ENCODE results near the gene ARVCF. TPM values are rescaled to one million over a fixed set of nuclear protein-coding genes. Genes with fewer than 3 reads are reported as not detected.

Gene ARVCF
- total and polyA plus RNA-seq, 2 donors (not counting 3 experiments of a cell fraction or from before 2014, with no cell fraction given), result 81.3 to 105 TPM

- peaks cover under 1% of the 10 kb centered on the region for H3K4me1 ChIP-seq (ENCODE audit: control insufficient read depth, extremely low read depth, insufficient read depth, low read length)
- H4K20me1 ChIP-seq (replicated peaks; ENCODE audit: control insufficient read depth, extremely low read depth, insufficient read depth, low read length), result no peaks in the 10 kb centered on the region
- H3K9me1 ChIP-seq (replicated peaks; ENCODE audit: control insufficient read depth, extremely low read depth, insufficient read depth, low read length), result no peaks in the 10 kb centered on the region
- FAIRE-seq (no peak), DNase-seq (ENCODE audit: low read depth, low spot score) (no peak)
- intact Hi-C loops (cut with micrococcal nuclease) (no loop called here), dilution Hi-C loops (cut with MboI; ENCODE audit: extremely low pct_ligation_motif_present, low sequenced_read_pairs) (no loop called here)
- CTCF ChIA-PET, result interaction anchor here (0.8 to 1.2 kb wide), 2 partner anchors 19 to 43 kb away, joined by 3 read pairs; no protein-coding TSS in a partner anchor
- no TSS peak for BruUV-seq (replicated peaks)
- no peak for TF ChIP-seq FOS (IDR thresholded peaks at IDR 0.05; ENCODE audit: borderline replicate concordance, insufficient read depth, low read length)
- H2AFZ ChIP-seq (ENCODE audit: low read depth, low read length), result no peak overlapping the region
- H3K27ac ChIP-seq (ENCODE audit: insufficient read depth, low read depth, low read length), result no peak overlapping the region
- H3K27me3 ChIP-seq (ENCODE audit: control insufficient read depth in 2 of 2, insufficient read depth in 2 of 2, low read length in 2 of 2), result no peaks in the 10 kb centered on the region
- POLR2A ChIA-PET, result no interaction called here
- H3K36me3 ChIP-seq (ENCODE audit: control insufficient read depth in 2 of 2, extremely low read depth in 1 of 2, insufficient read depth in 2 of 2, low read length in 2 of 2), result peaks cover 0 to 36% of the 10 kb centered on the region in 2 experiments
- no peak overlapping the region for H3K4me2 ChIP-seq (ENCODE audit: insufficient read depth, low read length)
- H3K4me3 ChIP-seq (replicated peaks in 1 of 3; ENCODE audit: insufficient read depth in 1 of 3, low read depth in 1 of 3, low read length in 3 of 3), result no peak overlapping the region
- no peak overlapping the region for H3K9ac ChIP-seq (replicated peaks; ENCODE audit: extremely low read depth, insufficient read depth, low read length)
- H3K79me2 ChIP-seq (ENCODE audit: control insufficient read depth, insufficient read depth, low read length), result no peaks in the 10 kb centered on the region
- no peaks in the 10 kb centered on the region for H3K9me3 ChIP-seq (replicated peaks; ENCODE audit: control insufficient read depth, insufficient read depth, low read length)
Measured at GRCh38 chr22:20056696-20057386, 40.2 kb upstream of the ARVCF start.

- ChIA-PET CTCF (interaction anchor here (1.2 kb wide), 1 partner anchor 18 kb away, joined by 3 read pairs; no protein-coding TSS in a partner anchor), POLR2A (no interaction called here)
- H3K9me3 ChIP-seq (replicated peaks; ENCODE audit: control insufficient read depth, insufficient read depth, low read length), result no peaks in the 10 kb centered on the region
- no TSS peak for BruUV-seq (replicated peaks)
- H3K79me2 ChIP-seq (ENCODE audit: control insufficient read depth, insufficient read depth, low read length), result no peaks in the 10 kb centered on the region
- FAIRE-seq (no peak), DNase-seq (ENCODE audit: low read depth, low spot score) (no peak)
- no peaks in the 10 kb centered on the region for H3K27me3 ChIP-seq (ENCODE audit: control insufficient read depth in 2 of 2, insufficient read depth in 2 of 2, low read length in 2 of 2)
- H2AFZ ChIP-seq (ENCODE audit: low read depth, low read length), result no peak overlapping the region
- H3K4me1 ChIP-seq (ENCODE audit: control insufficient read depth, extremely low read depth, insufficient read depth, low read length), result no peaks in the 10 kb centered on the region
- intact Hi-C loops (cut with micrococcal nuclease) (no loop called here), dilution Hi-C loops (cut with MboI; ENCODE audit: extremely low pct_ligation_motif_present, low sequenced_read_pairs) (no loop called here)
- no peak overlapping the region for H3K27ac ChIP-seq (ENCODE audit: insufficient read depth, low read depth, low read length)
- no peak overlapping the region for H3K9ac ChIP-seq (replicated peaks; ENCODE audit: extremely low read depth, insufficient read depth, low read length)
- no peaks in the 10 kb centered on the region for H3K9me1 ChIP-seq (replicated peaks; ENCODE audit: control insufficient read depth, extremely low read depth, insufficient read depth, low read length)
- peaks cover 0 to 35% of the 10 kb centered on the region in 2 experiments for H3K36me3 ChIP-seq (ENCODE audit: control insufficient read depth in 2 of 2, extremely low read depth in 1 of 2, insufficient read depth in 2 of 2, low read length in 2 of 2)
- H3K4me3 ChIP-seq (replicated peaks in 1 of 3; ENCODE audit: insufficient read depth in 1 of 3, low read depth in 1 of 3, low read length in 3 of 3), result no peak overlapping the region
- no peak for TF ChIP-seq MAX (IDR thresholded peaks at IDR 0.05; ENCODE audit: insufficient read depth, insufficient read length)
- TF ChIP-seq POLR2AphosphoS5 (IDR thresholded peaks at IDR 0.05; ENCODE audit: insufficient read depth, low read depth, low read length), result no peak
- no peak for TF ChIP-seq JUN (IDR thresholded peaks at IDR 0.05; ENCODE audit: borderline replicate concordance, insufficient read depth, insufficient read length, low read depth)
- no peak for TF ChIP-seq FOS (IDR thresholded peaks at IDR 0.05; ENCODE audit: borderline replicate concordance, insufficient read depth, low read length)
- TF ChIP-seq CTCF (IDR thresholded peaks at IDR 0.05; ENCODE audit: extremely low read depth in 1 of 2, insufficient read depth in 1 of 2, low read depth in 1 of 2, low read length in 2 of 2), result no peak
- TF ChIP-seq GATA2 (IDR thresholded peaks at IDR 0.05; ENCODE audit: insufficient read depth, insufficient read length, low read depth, low read length), result no peak
- no peaks in the 10 kb centered on the region for H4K20me1 ChIP-seq (replicated peaks; ENCODE audit: control insufficient read depth, extremely low read depth, insufficient read depth, low read length)
- H3K4me2 ChIP-seq (ENCODE audit: insufficient read depth, low read length), result no peak overlapping the region
Measured at GRCh38 chr22:20056161-20056560, 39.5 kb upstream of the ARVCF start.

Data from endothelial cell of umbilical vein (primary cell).